ENCODE results near the gene PCDHA4. TPM values are rescaled to one million over a fixed set of nuclear protein-coding genes. Genes with fewer than 3 reads are reported as not detected.

Gene PCDHA4
- total and polyA plus RNA-seq, 2 experiments from 2014 or later, result 1.8 to 12.5 TPM

DNA sequence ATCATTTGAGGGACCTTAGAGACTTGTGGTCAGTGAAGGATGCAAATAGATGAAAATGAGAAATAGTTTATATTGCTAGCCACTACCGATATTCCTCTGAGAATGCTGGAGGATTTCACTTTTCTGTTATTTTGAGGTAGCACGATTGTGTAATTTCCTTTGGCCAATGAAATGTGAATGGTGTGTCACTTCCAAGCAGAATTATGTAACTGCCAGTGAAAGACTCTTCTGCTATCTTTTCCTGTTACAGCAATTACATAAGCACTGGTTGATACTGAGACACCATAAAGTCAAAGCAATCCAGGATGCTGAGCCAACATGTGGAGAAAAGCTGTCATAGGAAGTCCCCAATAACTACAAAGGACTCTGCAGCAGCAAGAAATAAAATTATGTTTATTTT is 15.8 kb upstream of the PCDHA4 start:
- H3K4me2 ChIP-seq, result no peak overlapping the region
- Mint-ChIP-seq H3K27ac (no peak overlapping the region), H3K9me3 (peaks cover 63% of the 10 kb centered on the region), H3K27me3 (ENCODE audit: insufficient read depth, low read depth, poor library complexity) (no peaks in the 10 kb centered on the region), H3K4me3 (no peak overlapping the region), H3K36me3 (ENCODE audit: low read depth) (peaks cover 27% of the 10 kb centered on the region; the same call in 2 of the 3 replicates), H3K4me1 (no peaks in the 10 kb centered on the region)
- H3K4me1 ChIP-seq (ENCODE audit: insufficient read depth), result no peaks in the 10 kb centered on the region
- H3K4me3 ChIP-seq, result no peak overlapping the region
- H3K9me2 ChIP-seq (ENCODE audit: insufficient read depth), result no peaks in the 10 kb centered on the region
- no peak overlapping the region for H2AFZ ChIP-seq
- H3K27ac ChIP-seq (ENCODE audit: low read depth), result no peak overlapping the region
- TF ChIP-seq, protein P1, sequence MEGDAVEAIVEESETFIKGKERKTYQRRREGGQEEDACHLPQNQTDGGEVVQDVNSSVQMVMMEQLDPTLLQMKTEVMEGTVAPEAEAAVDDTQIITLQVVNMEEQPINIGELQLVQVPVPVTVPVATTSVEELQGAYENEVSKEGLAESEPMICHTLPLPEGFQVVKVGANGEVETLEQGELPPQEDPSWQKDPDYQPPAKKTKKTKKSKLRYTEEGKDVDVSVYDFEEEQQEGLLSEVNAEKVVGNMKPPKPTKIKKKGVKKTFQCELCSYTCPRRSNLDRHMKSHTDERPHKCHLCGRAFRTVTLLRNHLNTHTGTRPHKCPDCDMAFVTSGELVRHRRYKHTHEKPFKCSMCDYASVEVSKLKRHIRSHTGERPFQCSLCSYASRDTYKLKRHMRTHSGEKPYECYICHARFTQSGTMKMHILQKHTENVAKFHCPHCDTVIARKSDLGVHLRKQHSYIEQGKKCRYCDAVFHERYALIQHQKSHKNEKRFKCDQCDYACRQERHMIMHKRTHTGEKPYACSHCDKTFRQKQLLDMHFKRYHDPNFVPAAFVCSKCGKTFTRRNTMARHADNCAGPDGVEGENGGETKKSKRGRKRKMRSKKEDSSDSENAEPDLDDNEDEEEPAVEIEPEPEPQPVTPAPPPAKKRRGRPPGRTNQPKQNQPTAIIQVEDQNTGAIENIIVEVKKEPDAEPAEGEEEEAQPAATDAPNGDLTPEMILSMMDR (conservative IDR thresholded peaks at IDR 0.05; ENCODE audit: low read depth in 2 of 2), result no peak
- TF ChIP-seq EZH2 (IDR thresholded peaks at IDR 0.05; ENCODE audit: low read depth, unreplicated experiment) (no peak), POLR2AphosphoS5 (IDR thresholded peaks at IDR 0.05; ENCODE audit: low read depth) (no peak), CREB1 (CRISPR knock-in tag; IDR thresholded peaks at IDR 0.05; ENCODE audit: low read depth) (no peak), ZNF114 (CRISPR knock-in tag; IDR thresholded peaks at IDR 0.05) (no peak)
- H4K20me1 ChIP-seq (replicated peaks; ENCODE audit: insufficient read depth), result no peaks in the 10 kb centered on the region
- no peaks in the 10 kb centered on the region for H3K27me3 ChIP-seq (ENCODE audit: insufficient read depth)
- no peaks in the 10 kb centered on the region for H3K36me3 ChIP-seq (ENCODE audit: insufficient read depth)
- no peaks in the 10 kb centered on the region for H3F3A ChIP-seq (replicated peaks; ENCODE audit: low read depth)
- no peaks in the 10 kb centered on the region for H3K79me2 ChIP-seq (replicated peaks; ENCODE audit: insufficient read depth)
- DNase-seq (ENCODE audit: low spot score), result no peak
- ATAC-seq, result no peak

- Histone ChIP-seq H2AFZ (peak within 1 kb of the TSS; percentile 48), H3F3A (replicated peaks; ENCODE audit: low read depth) (no peaks in the 10 kb centered on the region), H4K20me1 (replicated peaks; ENCODE audit: insufficient read depth) (no peaks in the 10 kb centered on the region), H3K79me2 (replicated peaks; ENCODE audit: insufficient read depth) (no peaks in the 10 kb centered on the region), H3K4me1 (ENCODE audit: insufficient read depth) (no peaks in the 10 kb centered on the region), H3K4me3 (peak within 1 kb of the TSS; percentile 55), H3K9me2 (ENCODE audit: insufficient read depth) (no peaks in the 10 kb centered on the region), H3K4me2 (peak within 1 kb of the TSS; percentile 73), H3K27me3 (ENCODE audit: insufficient read depth) (no peaks in the 10 kb centered on the region), H3K27ac (ENCODE audit: low read depth) (no peak within 1 kb of the TSS), H3K36me3 (ENCODE audit: insufficient read depth) (no peaks in the 10 kb centered on the region)
- H3K27ac Mint-ChIP-seq, result no peak within 1 kb of the TSS
- ATAC-seq (peak; percentile 93), DNase-seq (ENCODE audit: low spot score) (peak; percentile 88)
- TF ChIP-seq EZH2 (IDR thresholded peaks at IDR 0.05; ENCODE audit: low read depth, unreplicated experiment), result no peak
- TF ChIP-seq ZNF114 (CRISPR knock-in tag; IDR thresholded peaks at IDR 0.05), result no peak
- no peak for TF ChIP-seq STAT1 (IDR thresholded peaks at IDR 0.05; ENCODE audit: unreplicated experiment)
- TF ChIP-seq, protein P2, sequence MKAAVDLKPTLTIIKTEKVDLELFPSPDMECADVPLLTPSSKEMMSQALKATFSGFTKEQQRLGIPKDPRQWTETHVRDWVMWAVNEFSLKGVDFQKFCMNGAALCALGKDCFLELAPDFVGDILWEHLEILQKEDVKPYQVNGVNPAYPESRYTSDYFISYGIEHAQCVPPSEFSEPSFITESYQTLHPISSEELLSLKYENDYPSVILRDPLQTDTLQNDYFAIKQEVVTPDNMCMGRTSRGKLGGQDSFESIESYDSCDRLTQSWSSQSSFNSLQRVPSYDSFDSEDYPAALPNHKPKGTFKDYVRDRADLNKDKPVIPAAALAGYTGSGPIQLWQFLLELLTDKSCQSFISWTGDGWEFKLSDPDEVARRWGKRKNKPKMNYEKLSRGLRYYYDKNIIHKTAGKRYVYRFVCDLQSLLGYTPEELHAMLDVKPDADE (IDR thresholded peaks at IDR 0.05), result no peak
- TF ChIP-seq, protein P1 (conservative IDR thresholded peaks at IDR 0.05; ENCODE audit: low read depth in 2 of 2), result peak; percentile 71 to 95
- no peaks in the 10 kb centered on the region for H3K27me3 Mint-ChIP-seq (ENCODE audit: insufficient read depth, low read depth, poor library complexity)
- peak within 1 kb of the TSS; percentile 84 for H3K4me3 Mint-ChIP-seq
- H3K9me3 Mint-ChIP-seq, result peaks cover 33% of the 10 kb centered on the region
- H3K36me3 Mint-ChIP-seq (ENCODE audit: low read depth), result peaks cover 22% of the 10 kb centered on the region
- no peaks in the 10 kb centered on the region for H3K4me1 Mint-ChIP-seq
Measured at GRCh38 chr5:140794595-140795258, 12.1 kb upstream of the PCDHA4 start, which contains the start of gene PCDHA2. Gene PCDHA2, plus strand, starts transcription at chr5:140794852.

Measured in GM23338 (cell line).